ENCODE measurements around the gene SLCO1A2. TPM values are rescaled to one million over a fixed set of nuclear protein-coding genes. Genes with fewer than 3 reads are reported as not detected.
"Not testable (repeated sequence)": the region's sequence is repeated elsewhere in the genome, so short reads cannot be mapped to it uniquely, and the experiment has no call there.

Gene SLCO1A2
- total and polyA plus RNA-seq, 2 of the 8 experiments (the other 6 are each of a cell fraction or from before 2014, with no cell fraction given), result 2.9 to 5.1 TPM

GRCh38 chr12:21384261-21384660, 49.5 kb upstream of the SLCO1A2 start (continued):
- TF ChIP-seq CBX5 (IDR thresholded peaks at IDR 0.05; ENCODE audit: low read depth, low read length) (no peak), BCL11A (IDR thresholded peaks at IDR 0.05; ENCODE audit: low read depth in 2 of 2, low read length in 2 of 2) (no peak), TCF12 (IDR thresholded peaks at IDR 0.05; ENCODE audit: low read depth, low read length) (no peak)

GRCh38 chr12:21381320-21381719, 46.6 kb upstream of the SLCO1A2 start:
- H3K56ac ChIP-seq (replicated peaks; ENCODE audit: insufficient read length, low read depth, low read length); H3K79me2 ChIP-seq (ENCODE audit: control insufficient read depth in 1 of 2, insufficient read depth in 2 of 2, low read length in 2 of 2); H3K4me2 ChIP-seq (ENCODE audit: insufficient read depth in 1 of 2, low read depth in 2 of 2, low read length in 2 of 2); H3K4me1 ChIP-seq (replicated peaks in 1 of 4; ENCODE audit: control insufficient read depth in 3 of 4, insufficient read depth in 4 of 4, low read length in 3 of 4); H3K4ac ChIP-seq (replicated peaks; ENCODE audit: insufficient read length, low read depth, low read length); H4K20me1 ChIP-seq (replicated peaks in 1 of 2; ENCODE audit: control insufficient read depth in 1 of 2, insufficient read depth in 2 of 2, low read length in 2 of 2); DNase-seq (ENCODE audit: low read depth in 1 of 2, low spot score in 2 of 2); H3K9ac ChIP-seq (replicated peaks in 1 of 4; ENCODE audit: extremely low read depth in 1 of 4, low read depth in 3 of 4, low read length in 3 of 4); H4K5ac ChIP-seq (ENCODE audit: insufficient read length, low read depth, low read length); H3K23me2 ChIP-seq (ENCODE audit: low read depth, low read length); H2BK12ac ChIP-seq (ENCODE audit: low read depth, low read length); H3K4me3 ChIP-seq (ENCODE audit: extremely low read depth in 1 of 4, insufficient read depth in 2 of 4, low read depth in 3 of 4, low read length in 4 of 4); FAIRE-seq; H2BK15ac ChIP-seq (ENCODE audit: low read length); H4K91ac ChIP-seq (replicated peaks; ENCODE audit: insufficient read length, low read length); H2BK5ac ChIP-seq (ENCODE audit: low read depth, low read length); H3K27me3 ChIP-seq (replicated peaks in 1 of 4; ENCODE audit: control insufficient read depth in 3 of 4, extremely low read depth in 1 of 4, insufficient read depth in 3 of 4, low read length in 3 of 4); H3K36me3 ChIP-seq (ENCODE audit: control insufficient read depth in 2 of 4, insufficient read depth in 4 of 4, low read length in 3 of 4); H3K27ac ChIP-seq (ENCODE audit: low read depth, low read length); H3K9me3 ChIP-seq (ENCODE audit: insufficient read depth in 2 of 2, low read depth in 1 of 2, low read length in 1 of 2); H3K18ac ChIP-seq (ENCODE audit: extremely low read depth, low read length); CTCF ChIA-PET (ENCODE audit: partially characterized antibody); H4K8ac ChIP-seq (ENCODE audit: extremely low read depth, insufficient read depth, low read length); H2AFZ ChIP-seq (ENCODE audit: low read length); H3K79me1 ChIP-seq (ENCODE audit: low read depth, low read length); H3K23ac ChIP-seq (ENCODE audit: insufficient read length); H2BK120ac ChIP-seq (replicated peaks; ENCODE audit: low read depth, low read length); H2AK5ac ChIP-seq (ENCODE audit: low read depth, low read length); H3K14ac ChIP-seq (ENCODE audit: insufficient read length); H2BK20ac ChIP-seq (ENCODE audit: low read length): not testable (repeated sequence)
- POLR2A ChIA-PET (ENCODE audit: partially characterized antibody), result interaction anchor here (0.6 to 1.6 kb wide), 2 partner anchors 13 to 788 kb away, joined by 3 to 4 read pairs; no protein-coding TSS in a partner anchor
- WGBS, 2 experiments (ENCODE audit: extremely low coverage in 1 of 2, insufficient coverage in 1 of 2, insufficient read length in 1 of 2, insufficient replicate concordance in 2 of 2, low coverage in 1 of 2, low lambda C conversion rate in 2 of 2, missing lambda C conversion rate in 1 of 2), result 96% methylated on average over 4 of the region's 5 CpGs; no CpG with 5 or more reads in 1 of the 2 experiments

Data from H1 (cell line).